Neutrophil (primary cell): Measurements from ENCODE around the gene SH3BGRL2.

Experiments used
- H3K27ac ChIP-seq: fragments of 200-600 bp; sonication (generic); 2 replicates; pipeline ENCODE4 v1.5.1; 2016; ENCODE audit warnings: mild to moderate bottlenecking, moderate library complexity
- H3K27me3 ChIP-seq: fragments of 200-600 bp; sonication (generic); 2 replicates; pipeline ENCODE4 v1.6.0; 2016; ENCODE audit warnings: mild to moderate bottlenecking
- H3K36me3 ChIP-seq: fragments of 200-600 bp; sonication (generic); 2 replicates; pipeline ENCODE4 v1.5.1; 2017
- H3K4me1 ChIP-seq, 2 experiments: fragments of 200-600 bp in 1 of 2; sonication (generic) in 1 of 2; 1 replicate in 1 of 2; 2 replicates in 1 of 2; pipeline versions ENCODE4 v1.5.1 to v1.6.1; 2013 to 2016; ENCODE audit warnings: low read depth in 1 of 2, low read length in 1 of 2, mild to moderate bottlenecking in 1 of 2, moderate library complexity in 1 of 2; ENCODE audit not compliant: control insufficient read depth in 1 of 2, insufficient read depth in 1 of 2
- H3K4me3 ChIP-seq, 2 experiments: fragments of 200-600 bp in 1 of 2; sonication (generic) in 1 of 2; 1 replicate in 1 of 2; 2 replicates in 1 of 2; pipeline ENCODE4 v1.5.1; 2013 to 2016; ENCODE audit warnings: low read depth in 1 of 2, low read length in 1 of 2, mild to moderate bottlenecking in 1 of 2, moderate library complexity in 1 of 2
- H3K9me3 ChIP-seq: fragments of 200-600 bp; sonication (generic); 2 replicates; pipeline ENCODE4 v1.5.1; 2016
- TF ChIP-seq, protein P1 (sequence below): fragments of 200-600 bp; sonication (generic); IDR thresholded peaks from 2 replicates; pipeline ENCODE4 v1.5.1; 2016; ENCODE audit warnings: antibody characterized with exemption

Gene SH3BGRL2

DNA sequence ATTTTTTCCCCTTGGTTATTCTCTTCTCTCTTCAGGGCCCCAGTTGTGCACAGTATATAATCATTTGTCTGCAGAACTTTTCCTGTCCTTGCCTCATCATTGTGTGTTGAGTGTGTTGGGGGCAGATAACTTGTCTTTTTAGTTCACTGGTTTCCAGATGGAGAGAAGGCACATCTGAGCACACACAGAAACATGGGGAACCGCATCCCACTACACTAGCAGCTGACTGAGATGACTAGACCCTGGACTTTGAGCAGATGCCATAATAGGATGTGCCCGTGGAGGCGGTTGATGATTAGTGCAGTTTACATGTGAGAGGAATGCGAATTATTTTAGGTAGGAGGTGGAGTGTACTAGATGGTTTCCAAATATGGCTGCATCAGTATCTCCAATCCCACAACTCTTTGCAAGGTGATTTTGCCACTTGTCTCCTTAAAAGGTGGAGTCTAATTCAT lies 26.5 kb upstream of the SH3BGRL2 start:
- no peak overlapping the region for H3K4me3 ChIP-seq
- H3K36me3 ChIP-seq = no peaks in the 10 kb centered on the region
- no peak overlapping the region for H3K27ac ChIP-seq
- no peaks in the 10 kb centered on the region for H3K9me3 ChIP-seq
- TF ChIP-seq, protein P1, sequence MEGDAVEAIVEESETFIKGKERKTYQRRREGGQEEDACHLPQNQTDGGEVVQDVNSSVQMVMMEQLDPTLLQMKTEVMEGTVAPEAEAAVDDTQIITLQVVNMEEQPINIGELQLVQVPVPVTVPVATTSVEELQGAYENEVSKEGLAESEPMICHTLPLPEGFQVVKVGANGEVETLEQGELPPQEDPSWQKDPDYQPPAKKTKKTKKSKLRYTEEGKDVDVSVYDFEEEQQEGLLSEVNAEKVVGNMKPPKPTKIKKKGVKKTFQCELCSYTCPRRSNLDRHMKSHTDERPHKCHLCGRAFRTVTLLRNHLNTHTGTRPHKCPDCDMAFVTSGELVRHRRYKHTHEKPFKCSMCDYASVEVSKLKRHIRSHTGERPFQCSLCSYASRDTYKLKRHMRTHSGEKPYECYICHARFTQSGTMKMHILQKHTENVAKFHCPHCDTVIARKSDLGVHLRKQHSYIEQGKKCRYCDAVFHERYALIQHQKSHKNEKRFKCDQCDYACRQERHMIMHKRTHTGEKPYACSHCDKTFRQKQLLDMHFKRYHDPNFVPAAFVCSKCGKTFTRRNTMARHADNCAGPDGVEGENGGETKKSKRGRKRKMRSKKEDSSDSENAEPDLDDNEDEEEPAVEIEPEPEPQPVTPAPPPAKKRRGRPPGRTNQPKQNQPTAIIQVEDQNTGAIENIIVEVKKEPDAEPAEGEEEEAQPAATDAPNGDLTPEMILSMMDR = no peak
- H3K27me3 ChIP-seq = no peaks in the 10 kb centered on the region
- H3K4me1 ChIP-seq = no peaks in the 10 kb centered on the region

DNA sequence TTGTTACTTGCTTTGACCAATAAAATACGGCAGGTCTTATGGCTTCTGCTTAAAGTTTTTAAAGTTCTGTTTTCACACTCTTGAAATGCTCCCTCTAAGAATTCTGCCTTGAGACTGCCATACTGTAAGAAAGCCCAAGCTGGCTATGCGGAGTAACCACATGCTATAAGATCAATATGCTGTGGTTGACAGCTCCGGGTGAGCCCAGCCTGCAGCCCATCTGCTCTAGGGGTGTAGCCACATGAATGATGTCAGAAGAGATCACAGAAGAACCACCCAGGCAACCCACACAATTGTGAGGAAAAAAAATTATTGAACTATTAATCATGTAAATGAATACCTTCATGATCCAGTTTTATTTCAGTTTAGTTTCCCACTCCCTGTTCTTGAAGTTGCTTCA lies 26.1 kb upstream of the SH3BGRL2 start:
- Histone ChIP-seq H3K4me3 (no peak overlapping the region), H3K27me3 (no peaks in the 10 kb centered on the region), H3K9me3 (no peaks in the 10 kb centered on the region), H3K36me3 (no peaks in the 10 kb centered on the region), H3K4me1 (no peaks in the 10 kb centered on the region), H3K27ac (no peak overlapping the region)
- TF ChIP-seq, protein P1 = no peak

DNA sequence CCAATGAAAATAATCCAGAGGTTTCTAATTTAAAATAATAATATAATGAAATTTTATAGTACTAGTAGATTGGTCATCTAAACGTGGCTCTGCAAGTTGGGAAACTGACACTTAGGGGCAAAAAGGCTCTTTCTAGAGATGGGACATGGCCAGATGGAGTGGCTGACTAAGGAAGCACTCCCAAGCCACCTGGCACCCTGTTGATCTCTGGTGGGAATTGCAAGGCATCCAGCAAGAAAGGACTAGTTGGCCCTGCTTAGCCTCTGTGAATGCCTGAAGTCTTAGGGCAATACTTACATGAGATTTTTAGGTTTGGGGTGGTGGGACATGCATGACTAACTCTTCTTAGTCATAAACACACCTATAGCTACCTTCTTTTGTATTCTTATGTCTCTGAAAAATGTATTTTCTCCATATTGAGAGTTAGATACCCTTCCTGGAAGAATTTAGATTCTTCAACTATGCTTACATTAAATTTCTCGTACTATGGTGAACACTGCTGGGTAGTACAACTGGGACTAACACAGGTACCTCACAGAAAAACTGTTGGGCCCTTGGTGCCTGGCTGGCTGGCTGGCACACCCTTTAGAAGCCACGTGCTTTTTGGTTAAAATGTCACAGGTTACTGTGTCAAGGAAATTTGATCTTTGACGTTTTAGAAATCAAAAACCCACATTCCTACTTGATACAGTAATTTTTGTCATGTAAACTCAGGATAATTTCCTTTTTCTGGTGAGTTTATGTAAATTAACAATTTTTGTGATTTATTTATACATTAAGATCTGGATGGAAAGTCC lies 25.0 kb upstream of the SH3BGRL2 start:
- Histone ChIP-seq H3K4me3 (no peak overlapping the region), H3K36me3 (no peaks in the 10 kb centered on the region), H3K4me1 (no peaks in the 10 kb centered on the region), H3K27me3 (no peaks in the 10 kb centered on the region), H3K27ac (no peak overlapping the region), H3K9me3 (no peaks in the 10 kb centered on the region)
- TF ChIP-seq, protein P1 = no peak

DNA sequence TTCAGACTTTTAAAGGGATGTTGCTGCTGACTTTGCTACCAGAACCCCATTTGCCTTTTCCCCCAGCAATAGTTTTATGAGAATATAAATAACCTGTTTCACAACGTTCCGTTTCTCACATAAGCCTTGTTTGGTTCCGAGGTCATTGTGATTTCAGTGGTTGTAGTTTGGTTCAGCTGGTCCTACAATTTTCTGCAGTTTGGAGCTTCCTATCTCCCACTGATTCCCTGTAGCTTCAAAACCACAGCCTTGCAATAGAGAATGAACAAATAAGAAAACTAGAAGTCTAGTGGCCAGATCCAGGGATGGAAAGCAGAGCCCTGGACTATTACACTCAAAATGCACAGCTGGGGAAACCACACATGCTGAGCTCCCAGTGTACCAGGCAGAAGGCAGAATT lies 24.1 kb upstream of the SH3BGRL2 start:
- H3K36me3 ChIP-seq = no peaks in the 10 kb centered on the region
- TF ChIP-seq, protein P1 = no peak

DNA sequence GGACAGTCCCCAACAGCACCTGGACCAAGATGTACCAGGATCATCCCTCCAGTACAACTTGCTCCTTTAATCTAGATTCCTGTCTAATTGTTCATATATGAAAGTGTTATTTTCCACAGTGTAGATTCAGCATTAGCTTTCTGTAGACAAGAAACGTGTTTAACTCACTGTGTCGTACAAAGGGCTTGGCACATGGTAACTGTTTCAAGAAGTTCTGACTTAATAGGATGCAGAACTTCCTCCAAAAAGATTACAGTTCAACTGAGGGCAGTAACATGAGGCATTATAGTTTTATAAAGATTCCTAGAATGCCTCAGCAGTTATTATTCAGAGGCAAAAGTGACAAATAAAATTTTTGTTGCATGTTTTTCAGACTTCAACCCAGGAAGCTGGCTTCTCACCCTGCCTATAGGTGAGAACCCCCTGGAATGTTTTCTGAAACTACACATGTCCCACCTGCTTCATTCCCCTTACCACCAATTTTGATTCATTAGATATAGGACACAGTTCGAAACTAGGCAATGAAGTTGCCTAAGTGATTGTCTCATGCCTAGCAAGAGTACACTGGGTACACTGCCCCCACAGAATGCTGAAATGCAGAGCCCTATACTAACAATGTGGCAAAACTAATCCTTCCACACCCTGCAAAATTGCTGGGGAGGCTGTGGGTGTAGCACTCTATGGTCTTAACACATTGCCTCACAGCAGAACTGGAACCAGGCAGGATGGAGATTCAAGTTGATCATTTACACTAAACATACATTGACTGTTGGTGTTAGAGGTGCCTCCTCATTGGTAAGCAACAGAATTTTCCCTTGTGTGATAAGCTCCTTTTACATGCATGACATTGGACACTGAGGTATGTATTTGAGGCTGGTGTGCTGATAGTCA lies 22.6 kb upstream of the SH3BGRL2 start:
- TF ChIP-seq, protein P1 = no peak
- H3K4me1 ChIP-seq = no peaks in the 10 kb centered on the region
- no peaks in the 10 kb centered on the region for H3K27me3 ChIP-seq
- no peaks in the 10 kb centered on the region for H3K9me3 ChIP-seq
- H3K27ac ChIP-seq = no peak overlapping the region
- no peak overlapping the region for H3K4me3 ChIP-seq
- H3K36me3 ChIP-seq = no peaks in the 10 kb centered on the region

More for the DNA sequence above, 24.1 kb upstream of the SH3BGRL2 start:
- Histone ChIP-seq H3K9me3 (no peaks in the 10 kb centered on the region), H3K27ac (no peak overlapping the region), H3K27me3 (no peaks in the 10 kb centered on the region), H3K4me1 (no peaks in the 10 kb centered on the region), H3K4me3 (no peak overlapping the region)
